DMS 273 treated with DMSO at 0.1 percent for 48 hours (cell line): ENCODE results near the gene RIMS4.
"Not testable (repeated sequence)": the region's sequence is repeated elsewhere in the genome, so short reads cannot be mapped to it uniquely, and the experiment has no call there.

ENCODE experiments used
- DNase-seq: peaks from one replicate; lab custom pipeline; 2025; lab: John Stamatoyannopoulos, UW

Gene RIMS4

DNA sequence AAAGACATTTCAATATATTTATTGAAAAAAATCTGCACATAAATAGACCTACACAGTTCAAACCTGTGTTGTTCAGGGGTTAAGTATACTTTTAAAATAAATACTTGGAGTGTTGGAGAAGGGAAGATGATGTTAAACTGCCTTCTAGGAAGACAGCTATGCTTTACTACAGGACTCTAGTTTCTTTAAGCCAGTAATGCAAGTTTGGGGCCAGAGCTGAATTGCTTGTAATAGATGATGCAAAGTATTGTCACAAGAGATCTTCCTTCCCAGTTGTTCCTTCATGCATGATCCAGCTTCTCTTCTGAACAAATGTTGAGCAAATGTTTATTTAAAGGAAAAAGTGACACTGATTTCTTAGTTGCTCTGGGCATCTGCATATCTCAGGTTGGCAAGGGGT, 20.2 kb upstream of the RIMS4 start:
- DNase-seq, result no peak

DNA sequence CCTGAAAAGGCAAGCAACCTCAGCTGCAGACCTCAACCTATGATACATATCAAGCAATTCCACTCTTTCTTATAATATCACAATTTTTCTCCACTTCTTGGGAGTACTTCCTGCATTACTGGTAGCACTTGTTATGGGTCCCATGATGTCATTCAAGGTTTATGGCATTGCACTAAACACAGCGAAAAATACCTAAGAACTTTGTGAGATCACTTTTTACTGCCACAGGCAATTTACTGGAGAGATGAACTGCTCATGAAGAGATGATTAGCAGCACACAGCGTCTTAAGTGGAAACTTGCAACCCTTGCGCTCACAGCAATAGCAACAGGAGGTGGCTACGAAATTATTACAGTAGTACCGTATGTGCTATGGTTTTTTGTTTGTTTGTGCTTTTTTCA, 19.3 kb upstream of the RIMS4 start:
- DNase-seq, result no peak

GRCh38 chr20:44828640-44829039, 18.3 kb upstream of the RIMS4 start:
- no peak for DNase-seq

- DNase-seq, result no peak
Measured at GRCh38 chr20:44827401-44827800, 17.1 kb upstream of the RIMS4 start.

DNA sequence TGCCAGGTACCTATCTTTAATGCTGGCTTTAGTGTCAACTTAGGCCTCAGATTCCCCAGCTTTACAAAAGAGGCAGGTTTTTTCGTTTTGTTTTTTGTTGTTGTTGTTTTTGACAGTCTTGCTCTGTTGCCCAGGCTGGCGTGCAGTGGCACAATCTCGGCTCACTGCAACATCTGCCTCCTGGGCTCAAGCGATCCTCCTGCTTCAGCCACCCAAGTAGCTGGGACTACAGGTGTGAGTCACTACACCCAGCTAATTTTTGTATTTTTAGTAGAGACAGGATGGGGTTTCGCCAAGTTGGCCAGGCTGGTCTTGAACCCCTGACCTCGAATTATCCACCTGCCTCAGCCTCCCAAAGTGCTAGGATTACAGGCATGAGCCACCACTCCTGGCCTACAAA, 11.2 kb upstream of the RIMS4 start:
- not testable (repeated sequence) for DNase-seq

GRCh38 chr20:44819936-44820335, 9.6 kb upstream of the RIMS4 start:
- no peak for DNase-seq

GRCh38 chr20:44817143-44817910, 7.0 kb upstream of the RIMS4 start:
- no peak for DNase-seq

DNA sequence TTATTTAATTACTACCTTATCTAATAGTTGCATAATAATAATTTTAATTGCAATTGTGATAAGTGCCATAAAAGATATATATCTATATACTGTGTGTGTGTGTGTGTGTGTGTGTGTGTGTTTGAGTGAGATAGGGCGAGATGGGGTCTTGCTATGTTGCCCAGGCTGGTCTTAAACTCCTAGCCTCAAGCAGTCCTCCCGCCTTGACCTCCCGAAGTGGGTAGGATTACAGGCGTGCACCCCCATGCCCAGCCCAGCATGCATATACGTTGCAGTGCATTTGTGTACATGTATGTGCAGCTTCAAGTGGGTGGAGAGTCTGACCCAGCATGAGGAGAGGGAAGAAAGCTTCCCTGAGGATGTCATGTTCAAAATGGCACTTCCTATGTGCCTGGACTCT, 4.6 kb upstream of the RIMS4 start:
- no peak for DNase-seq

DNA sequence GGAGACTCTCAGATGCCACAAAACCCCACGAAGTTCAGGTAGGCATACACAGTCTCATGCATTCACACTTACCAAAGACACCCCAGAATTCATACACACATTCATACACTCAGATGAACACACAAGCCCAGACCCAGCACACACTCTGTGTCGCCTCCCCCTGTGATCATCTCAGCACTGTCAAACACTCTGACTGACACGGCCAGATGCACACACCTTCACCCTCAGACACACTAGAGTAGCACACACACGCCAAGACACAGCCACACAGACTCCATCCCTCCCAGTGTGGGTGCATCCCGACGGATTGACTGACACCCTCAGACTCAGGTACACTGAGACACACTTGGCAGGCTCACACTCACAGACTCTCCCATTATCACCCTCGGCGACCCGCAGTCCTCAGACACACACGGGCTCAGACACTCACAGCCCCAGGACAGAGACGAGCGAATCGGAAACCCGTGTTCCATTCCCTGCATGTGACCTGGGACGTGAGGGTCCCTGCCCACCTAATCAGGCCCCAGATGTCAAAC, 872 bp upstream of the RIMS4 start:
- no peak for DNase-seq

GRCh38 chr20:44810061-44810390, 320 bp downstream of the RIMS4 start:
- no peak for DNase-seq

- DNase-seq, result no peak
Measured at GRCh38 chr20:44809380-44810060, 826 bp downstream of the RIMS4 start.

GRCh38 chr20:44807684-44808056, 2.7 kb downstream of the RIMS4 start:
- no peak for DNase-seq

- no peak for DNase-seq
Measured at GRCh38 chr20:44807051-44807683, 3.2 kb downstream of the RIMS4 start.

GRCh38 chr20:44805979-44806620, 4.2 kb downstream of the RIMS4 start:
- peak; percentile 99 for DNase-seq

GRCh38 chr20:44805335-44805978, 4.9 kb downstream of the RIMS4 start:
- peak; percentile 42 for DNase-seq

DNA sequence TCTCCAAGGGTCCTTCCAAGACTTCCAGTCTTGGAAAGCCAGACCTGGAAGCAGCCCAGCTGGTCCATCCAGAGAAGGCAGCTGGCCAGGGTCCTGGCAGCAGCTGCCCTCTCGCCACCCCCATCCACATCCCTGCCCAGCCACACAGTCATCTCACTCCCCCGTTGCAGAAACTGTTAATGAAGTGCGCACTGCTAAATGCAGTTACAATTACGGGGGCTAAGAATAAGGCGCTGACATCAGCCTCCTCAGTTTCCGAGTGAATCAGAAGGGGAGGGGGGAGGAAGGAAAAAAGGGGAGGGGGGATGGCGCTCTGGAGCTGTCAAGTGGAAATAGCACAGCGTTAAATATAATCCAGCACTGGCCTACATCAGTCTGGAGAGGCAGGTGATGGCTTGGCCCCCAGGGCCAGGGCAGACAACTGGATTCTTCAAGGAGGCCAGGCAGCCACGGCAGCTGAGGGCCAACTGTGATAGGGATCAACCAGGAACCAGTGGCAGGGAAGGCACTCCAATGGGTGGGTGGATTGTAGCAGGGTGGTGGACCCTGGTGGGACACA, 6.9 kb downstream of the RIMS4 start:
- no peak for DNase-seq

DNA sequence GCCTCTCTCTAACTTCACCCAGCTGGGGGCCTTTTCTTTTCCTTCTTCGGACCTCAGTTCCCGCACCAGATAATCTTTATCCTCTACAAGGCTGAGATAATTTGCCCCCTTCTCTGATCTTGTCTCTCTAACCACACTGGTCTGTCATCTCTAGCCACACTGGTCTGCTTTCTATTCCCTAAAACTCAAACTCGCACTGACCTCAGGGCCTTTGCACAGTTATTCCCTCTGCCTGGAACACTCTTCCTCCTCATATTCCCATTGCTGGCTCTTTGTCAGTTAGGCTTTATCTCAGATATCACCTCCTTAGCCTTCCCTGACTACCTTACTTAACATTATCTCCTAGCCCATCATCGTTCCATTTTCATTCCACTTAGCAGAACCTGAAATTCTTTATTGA, 7.6 kb downstream of the RIMS4 start:
- DNase-seq, result no peak

GRCh38 chr20:44800391-44801046, 9.8 kb downstream of the RIMS4 start:
- DNase-seq, result no peak

DNA sequence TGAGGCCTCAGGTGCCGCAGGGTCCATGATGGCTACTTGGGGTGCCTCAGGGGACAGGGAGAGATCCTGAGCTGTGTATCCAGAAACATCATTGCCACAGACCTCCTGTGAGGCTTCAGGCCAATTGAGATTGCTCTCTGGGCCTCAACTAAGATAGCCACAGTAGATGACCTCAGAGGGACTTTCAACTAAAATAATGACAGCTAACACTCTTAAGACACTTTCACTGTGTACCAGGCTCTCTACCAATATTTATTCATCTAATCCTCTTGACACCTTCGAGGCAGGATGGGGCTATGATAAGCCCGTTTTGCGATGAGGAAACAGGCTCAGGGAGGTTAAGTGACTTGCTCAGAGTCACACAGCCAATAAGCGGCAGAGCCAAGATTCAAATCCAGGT, 10.7 kb downstream of the RIMS4 start:
- DNase-seq, result no peak

- no peak for DNase-seq
Measured at GRCh38 chr20:44796758-44797457, 13.4 kb downstream of the RIMS4 start.

GRCh38 chr20:44796311-44796710, 14.0 kb downstream of the RIMS4 start:
- DNase-seq, result no peak
